Stimulated activated CD4-positive, alpha-beta T cell treated with anti-CD3 and anti-CD28 coated beads, Interleukin-1b, Interleukin-23, amount 100 ng/mL, for 48 hours (primary cell): ENCODE measurements around the gene RAMAC.
"Not testable (repeated sequence)": the region's sequence is repeated elsewhere in the genome, so short reads cannot be mapped to it uniquely, and the experiment has no call there.

Experiments
- DNase-seq: peaks from one replicate; pipeline ENCODE4 v3.0.0-alpha.2; 2020

Gene RAMAC

GRCh38 chr15:83016906-83017305 is 30.9 kb downstream of the RAMAC start:
- no peak for DNase-seq

GRCh38 chr15:83018436-83018835 is 32.4 kb downstream of the RAMAC start:
- DNase-seq, result no peak

- DNase-seq, result no peak
Measured at GRCh38 chr15:83030021-83030420, 44.0 kb downstream of the RAMAC start.

- not testable (repeated sequence) for DNase-seq
Measured at GRCh38 chr15:83031234-83031633, 45.2 kb downstream of the RAMAC start.

- DNase-seq, result no peak
Measured at GRCh38 chr15:83036253-83036652, 50.2 kb downstream of the RAMAC start.

- DNase-seq, result no peak
Measured at GRCh38 chr15:83039206-83039605, 53.2 kb downstream of the RAMAC start.
